GM03348 (cell line): ENCODE data around the gene EID2B.

Experiments
- DNase-seq: peaks from one replicate; pipeline ENCODE4 v3.0.0; 2012; ENCODE audit warnings: low spot score

EID2B gene

GRCh38 chr19:39498798-39499642 is 33.6 kb downstream of the EID2B start, which contains the start of gene DLL3:
Gene DLL3, plus strand, starts transcription at chr19:39498947. Its CDS starts 28 bp downstream, at chr19:39498975.
- DNase-seq: no peak

- peak; percentile 53 for DNase-seq
Measured at GRCh38 chr19:39497996-39498797, 34.5 kb downstream of the EID2B start.

- DNase-seq: no peak
Measured at GRCh38 chr19:39497701-39497995, 35.0 kb downstream of the EID2B start.

- no peak for DNase-seq
Measured at GRCh38 chr19:39496063-39496462, 36.6 kb downstream of the EID2B start.

- no peak for DNase-seq
Measured at GRCh38 chr19:39494661-39495060, 38.0 kb downstream of the EID2B start.

GRCh38 chr19:39492788-39493187 is 39.9 kb downstream of the EID2B start:
- DNase-seq: no peak

- no peak for DNase-seq
Measured at GRCh38 chr19:39492225-39492624, 40.4 kb downstream of the EID2B start.

- DNase-seq: no peak
Measured at GRCh38 chr19:39489756-39490155, 42.9 kb downstream of the EID2B start.

- no peak for DNase-seq
Measured at GRCh38 chr19:39483141-39483540, 49.5 kb downstream of the EID2B start.

GRCh38 chr19:39481676-39482075 is 51.0 kb downstream of the EID2B start:
- DNase-seq: no peak

- DNase-seq: peak; percentile 26
Measured at GRCh38 chr19:39481229-39481545, 51.5 kb downstream of the EID2B start.
